DOHH2 (cell line): ENCODE measurements around the gene DSCAM.

Experiments
- H3F3A ChIP-seq: fragments of 200-600 bp; sonication (generic), shearing (Covaris generic); 2 replicates; pipeline ENCODE4 v1.6.0; 2016; ENCODE audit warnings: antibody characterized with exemption, mild to moderate bottlenecking; ENCODE audit not compliant: control insufficient read depth, insufficient read depth
- H3K27ac ChIP-seq: fragments of 200-600 bp; sonication (generic); 2 replicates; pipeline ENCODE4 v1.5.1; 2014; ENCODE audit warnings: low read depth, mild to moderate bottlenecking, low read length, moderate library complexity
- H3K27me3 ChIP-seq: fragments of 200-600 bp; sonication (generic); 2 replicates; pipeline ENCODE4 v1.6.1; 2014; ENCODE audit warnings: mild to moderate bottlenecking, low read length, mixed read lengths; ENCODE audit not compliant: control insufficient read depth
- H3K36me3 ChIP-seq: fragments of 200-600 bp; sonication (generic); 2 replicates; pipeline ENCODE4 v1.6.1; 2014; ENCODE audit warnings: mild to moderate bottlenecking, low read length, moderate library complexity, mixed read lengths; ENCODE audit not compliant: control insufficient read depth
- H3K4me1 ChIP-seq: fragments of 200-600 bp; sonication (generic); 2 replicates; pipeline ENCODE4 v1.6.1; 2014; ENCODE audit warnings: mild to moderate bottlenecking, low read length, mixed read lengths; ENCODE audit not compliant: control insufficient read depth
- H3K4me2 ChIP-seq: fragments of 200-600 bp; sonication (generic); 2 replicates; pipeline ENCODE4 v1.6.0; 2014; ENCODE audit warnings: mild to moderate bottlenecking, low read length, moderate library complexity
- H3K4me3 ChIP-seq: fragments of 200-600 bp; sonication (generic); 2 replicates; pipeline ENCODE4 v1.5.1; 2014; ENCODE audit warnings: mild to moderate bottlenecking, low read length, mixed read lengths
- H3K79me2 ChIP-seq: fragments of 200-600 bp; sonication (generic); 2 replicates; pipeline ENCODE4 v1.6.1; 2014; ENCODE audit warnings: mild to moderate bottlenecking, low read length, mixed read lengths; ENCODE audit not compliant: control insufficient read depth
- H3K9me2 ChIP-seq: fragments of 200-600 bp; sonication (generic); replicated peaks from 2 replicates; pipeline ENCODE4 v1.6.1; 2014; ENCODE audit warnings: mild to moderate bottlenecking, low read length, mixed read lengths; ENCODE audit not compliant: control insufficient read depth
- H3K9me3 ChIP-seq: fragments of 200-600 bp; sonication (generic); 2 replicates; pipeline ENCODE4 v1.6.1; 2014; ENCODE audit warnings: antibody characterized with exemption, low read length, mixed read lengths; ENCODE audit not compliant: control insufficient read depth, insufficient read depth
- H4K20me1 ChIP-seq: fragments of 200-600 bp; sonication (generic); 2 replicates; pipeline ENCODE4 v1.6.0; 2014; ENCODE audit warnings: low read depth, mild to moderate bottlenecking, antibody characterized with exemption, low read length, moderate library complexity; ENCODE audit not compliant: control insufficient read depth, insufficient read depth
- CTCF ChIP-seq: fragments of 200-600 bp; sonication (generic); IDR thresholded peaks from one replicate; pipeline ENCODE4 v1.5.1; 2014; ENCODE audit warnings: antibody characterized with exemption, mild to moderate bottlenecking, low read depth, low read length; ENCODE audit not compliant: poor library complexity, severe bottlenecking
- EZH2phosphoT487 ChIP-seq: fragments of 200-600 bp; sonication (generic); IDR thresholded peaks from 2 replicates; pipeline ENCODE4 v1.6.1; 2017; ENCODE audit warnings: borderline replicate concordance, mild to moderate bottlenecking, antibody characterized with exemption, low read length, moderate library complexity, mixed read lengths

DSCAM gene

GRCh38 chr21:40546647-40547046 is 300.3 kb downstream of the DSCAM start:
- no peak overlapping the region for H3K27ac ChIP-seq
- H3K9me3 ChIP-seq, result peaks cover 13% of the 10 kb centered on the region; the same call in 1 of the 2 replicates
- no peaks in the 10 kb centered on the region for H4K20me1 ChIP-seq
- no peaks in the 10 kb centered on the region for H3F3A ChIP-seq
- H3K27me3 ChIP-seq, result no peaks in the 10 kb centered on the region
- no peak overlapping the region for H3K4me3 ChIP-seq
- TF ChIP-seq EZH2phosphoT487, result no peak
- no peak for TF ChIP-seq CTCF
- H3K9me2 ChIP-seq, result no peaks in the 10 kb centered on the region
- H3K4me2 ChIP-seq, result no peak overlapping the region
- no peaks in the 10 kb centered on the region for H3K79me2 ChIP-seq
- H3K36me3 ChIP-seq, result no peaks in the 10 kb centered on the region
- H3K4me1 ChIP-seq, result no peaks in the 10 kb centered on the region

GRCh38 chr21:40540216-40540615 is 306.7 kb downstream of the DSCAM start:
- H3K9me2 ChIP-seq, result no peaks in the 10 kb centered on the region
- H3K4me3 ChIP-seq, result no peak overlapping the region
- TF ChIP-seq CTCF (no peak), EZH2phosphoT487 (no peak)
- peaks cover 9% of the 10 kb centered on the region; the same call in 1 of the 2 replicates for H3K9me3 ChIP-seq
- no peaks in the 10 kb centered on the region for H3K36me3 ChIP-seq
- no peaks in the 10 kb centered on the region for H4K20me1 ChIP-seq
- no peaks in the 10 kb centered on the region for H3K4me1 ChIP-seq
- no peak overlapping the region for H3K4me2 ChIP-seq
- H3K27ac ChIP-seq, result no peak overlapping the region
- H3F3A ChIP-seq, result no peaks in the 10 kb centered on the region
- H3K27me3 ChIP-seq, result no peaks in the 10 kb centered on the region
- no peaks in the 10 kb centered on the region for H3K79me2 ChIP-seq

GRCh38 chr21:40534886-40535285 is 312.1 kb downstream of the DSCAM start:
- Histone ChIP-seq H3F3A (no peaks in the 10 kb centered on the region), H3K27ac (no peak overlapping the region), H4K20me1 (no peaks in the 10 kb centered on the region), H3K4me3 (no peak overlapping the region), H3K79me2 (no peaks in the 10 kb centered on the region), H3K4me2 (no peak overlapping the region), H3K27me3 (no peaks in the 10 kb centered on the region), H3K4me1 (no peaks in the 10 kb centered on the region), H3K9me3 (peaks cover 13% of the 10 kb centered on the region; the same call in 1 of the 2 replicates), H3K36me3 (no peaks in the 10 kb centered on the region), H3K9me2 (no peaks in the 10 kb centered on the region)
- TF ChIP-seq EZH2phosphoT487 (no peak), CTCF (no peak)
